ENCODE data around the gene SLC37A1. TPM values are rescaled to one million over a fixed set of nuclear protein-coding genes. Genes with fewer than 3 reads are reported as not detected.

Gene SLC37A1
- total RNA-seq, 2 donors from 2014 or later = 98.5 to 118 TPM

DNA sequence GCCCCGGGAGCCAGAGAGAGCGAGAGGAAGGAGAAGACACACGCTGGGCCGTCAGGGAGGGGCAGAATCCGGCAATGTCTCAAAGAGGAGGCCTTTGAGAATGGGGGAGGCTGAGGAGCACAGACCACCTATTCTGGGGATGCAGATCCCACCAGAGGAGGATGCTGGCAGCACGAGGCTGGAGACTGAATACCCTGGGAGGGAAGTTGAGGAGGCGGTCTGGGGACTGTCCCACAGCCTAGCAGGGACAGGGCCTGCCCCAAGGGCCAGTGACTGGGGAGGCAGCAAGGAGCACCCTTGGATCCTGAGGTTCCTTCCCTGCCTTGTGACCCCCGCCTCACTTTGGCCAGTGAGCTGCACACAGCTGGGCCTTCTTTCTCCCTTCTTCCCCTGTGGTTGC, 49.2 kb downstream of the SLC37A1 start:
- Histone ChIP-seq H3K4me1 (no peaks in the 10 kb centered on the region), H3K9me3 (no peaks in the 10 kb centered on the region), H3K9ac (ENCODE audit: low read depth in 2 of 2, low read length in 2 of 2) (no peak overlapping the region), H3K36me3 (peaks cover 29% of the 10 kb centered on the region), H3K4me3 (no peak overlapping the region), H3K27me3 (no peaks in the 10 kb centered on the region), H3K27ac (no peak overlapping the region)
- TF ChIP-seq, protein P1, sequence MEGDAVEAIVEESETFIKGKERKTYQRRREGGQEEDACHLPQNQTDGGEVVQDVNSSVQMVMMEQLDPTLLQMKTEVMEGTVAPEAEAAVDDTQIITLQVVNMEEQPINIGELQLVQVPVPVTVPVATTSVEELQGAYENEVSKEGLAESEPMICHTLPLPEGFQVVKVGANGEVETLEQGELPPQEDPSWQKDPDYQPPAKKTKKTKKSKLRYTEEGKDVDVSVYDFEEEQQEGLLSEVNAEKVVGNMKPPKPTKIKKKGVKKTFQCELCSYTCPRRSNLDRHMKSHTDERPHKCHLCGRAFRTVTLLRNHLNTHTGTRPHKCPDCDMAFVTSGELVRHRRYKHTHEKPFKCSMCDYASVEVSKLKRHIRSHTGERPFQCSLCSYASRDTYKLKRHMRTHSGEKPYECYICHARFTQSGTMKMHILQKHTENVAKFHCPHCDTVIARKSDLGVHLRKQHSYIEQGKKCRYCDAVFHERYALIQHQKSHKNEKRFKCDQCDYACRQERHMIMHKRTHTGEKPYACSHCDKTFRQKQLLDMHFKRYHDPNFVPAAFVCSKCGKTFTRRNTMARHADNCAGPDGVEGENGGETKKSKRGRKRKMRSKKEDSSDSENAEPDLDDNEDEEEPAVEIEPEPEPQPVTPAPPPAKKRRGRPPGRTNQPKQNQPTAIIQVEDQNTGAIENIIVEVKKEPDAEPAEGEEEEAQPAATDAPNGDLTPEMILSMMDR (IDR thresholded peaks at IDR 0.05) = no peak
- DNase-seq = no peak
- intact Hi-C loops (cut with DNase I) = no loop called here

DNA sequence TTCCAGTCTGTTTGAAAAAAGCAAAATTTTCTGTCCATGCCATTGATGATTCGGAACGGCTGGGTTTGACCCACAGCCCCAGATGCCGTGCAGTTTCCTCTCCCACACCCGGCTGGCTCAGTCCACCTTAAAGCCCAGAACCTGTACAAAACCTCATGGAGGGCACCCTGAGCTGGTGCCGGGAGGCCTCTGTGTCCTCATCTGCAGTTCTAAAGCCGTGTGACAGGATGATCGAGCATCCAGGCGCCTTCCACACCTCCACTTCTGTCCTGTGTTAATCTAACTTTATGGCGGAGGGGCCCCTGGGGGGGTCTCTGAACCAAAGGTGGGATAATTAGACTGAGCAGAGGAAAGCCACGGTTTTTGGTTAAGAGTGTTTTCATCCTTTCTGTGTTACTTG, 49.6 kb downstream of the SLC37A1 start:
- intact Hi-C loops (cut with DNase I) = no loop called here
- no peak overlapping the region for H3K27ac ChIP-seq

DNA sequence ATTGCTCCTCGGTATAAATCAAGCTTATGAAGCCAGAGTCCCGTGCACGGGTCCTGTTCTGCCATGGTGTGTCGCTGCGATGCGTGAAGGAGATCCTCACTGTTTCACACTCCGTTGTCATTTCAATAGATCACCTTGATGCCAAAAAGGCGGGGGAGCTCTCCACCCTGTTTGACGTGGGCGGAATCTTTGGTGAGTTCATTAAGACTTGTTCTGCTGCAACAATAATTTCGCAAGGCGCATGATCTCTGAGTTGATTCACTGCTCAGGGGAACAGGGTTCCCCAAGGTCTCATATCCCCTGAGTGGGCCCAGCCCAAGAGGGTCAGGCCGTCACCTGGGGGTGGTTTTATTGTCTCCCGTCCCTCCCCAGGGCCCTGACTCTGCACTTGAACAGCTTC, 50.0 kb downstream of the SLC37A1 start:
- H3K4me1 ChIP-seq = no peaks in the 10 kb centered on the region
- H3K36me3 ChIP-seq = peaks cover 37% of the 10 kb centered on the region
- DNase-seq = no peak
- intact Hi-C loops (cut with DNase I) = no loop called here
- TF ChIP-seq, protein P1 (IDR thresholded peaks at IDR 0.05) = no peak
- H3K27ac ChIP-seq = no peak overlapping the region
- H3K9ac ChIP-seq (ENCODE audit: low read depth in 2 of 2, low read length in 2 of 2) = no peak overlapping the region
- H3K27me3 ChIP-seq = no peaks in the 10 kb centered on the region
- no peak overlapping the region for H3K4me3 ChIP-seq
- H3K9me3 ChIP-seq = no peaks in the 10 kb centered on the region

More for the DNA sequence above, 49.6 kb downstream of the SLC37A1 start:
- DNase-seq = no peak
- no peaks in the 10 kb centered on the region for H3K4me1 ChIP-seq
- peaks cover 33% of the 10 kb centered on the region for H3K36me3 ChIP-seq
- TF ChIP-seq, protein P1 (IDR thresholded peaks at IDR 0.05) = no peak
- no peak overlapping the region for H3K9ac ChIP-seq (ENCODE audit: low read depth in 2 of 2, low read length in 2 of 2)
- H3K4me3 ChIP-seq = no peak overlapping the region
- no peaks in the 10 kb centered on the region for H3K27me3 ChIP-seq
- H3K9me3 ChIP-seq = no peaks in the 10 kb centered on the region

DNA sequence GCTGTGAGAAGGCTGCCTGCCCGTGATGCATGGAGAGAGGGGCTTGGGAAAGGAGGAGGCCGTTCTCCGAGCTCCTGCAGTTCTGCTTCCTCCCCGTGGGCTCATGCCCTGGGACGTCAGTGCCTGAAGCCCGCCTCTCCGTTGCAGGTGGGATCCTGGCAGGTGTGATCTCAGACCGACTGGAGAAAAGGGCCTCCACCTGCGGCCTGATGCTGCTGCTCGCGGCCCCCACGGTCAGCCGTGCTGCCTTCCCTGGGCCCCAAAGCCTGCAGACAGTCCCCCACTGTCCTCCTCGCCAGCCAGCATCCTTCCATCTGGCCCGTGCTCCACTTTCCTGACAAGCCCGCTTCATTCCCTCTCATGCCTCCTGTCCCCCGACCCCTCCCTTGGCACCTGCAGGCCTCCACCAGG, 50.9 kb downstream of the SLC37A1 start:
- DNase-seq = no peak
- Histone ChIP-seq H3K4me3 (no peak overlapping the region), H3K9me3 (no peaks in the 10 kb centered on the region), H3K27ac (no peak overlapping the region), H3K4me1 (no peaks in the 10 kb centered on the region), H3K36me3 (peaks cover 42% of the 10 kb centered on the region), H3K9ac (ENCODE audit: low read depth in 2 of 2, low read length in 2 of 2) (no peak overlapping the region), H3K27me3 (no peaks in the 10 kb centered on the region)
- TF ChIP-seq, protein P1 (IDR thresholded peaks at IDR 0.05) = no peak
- intact Hi-C loops (cut with DNase I) = no loop called here

DNA sequence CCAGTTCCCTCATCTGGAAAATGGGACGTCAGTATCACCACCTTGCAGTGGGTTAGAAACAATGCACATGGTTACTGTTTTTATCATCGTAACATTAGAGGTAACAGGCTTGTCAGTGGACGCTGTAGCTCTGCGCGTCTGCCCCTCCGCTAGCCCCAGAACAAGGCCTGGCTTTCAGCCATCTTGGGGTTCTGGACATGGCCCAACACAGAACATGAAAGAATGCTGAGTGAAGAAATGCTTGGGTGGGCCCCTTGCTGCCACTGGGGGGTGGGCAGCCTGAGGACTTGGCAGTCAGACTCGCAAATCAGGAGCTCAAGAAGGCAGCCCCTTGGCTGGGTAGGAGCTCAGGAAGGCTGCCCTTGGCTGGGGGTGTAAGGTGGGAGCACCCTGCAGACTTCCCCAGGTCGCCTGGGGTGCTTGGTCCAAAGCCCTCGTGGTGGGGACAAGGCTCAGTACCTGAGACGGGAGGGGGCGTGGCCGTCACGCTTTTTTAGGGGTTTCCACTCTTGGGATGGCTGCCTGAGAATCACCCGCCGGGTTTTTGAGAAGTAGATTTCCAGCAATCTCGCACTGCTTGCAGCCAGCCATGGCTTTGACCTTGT, 51.7 kb downstream of the SLC37A1 start:
- no peak for DNase-seq
- no peaks in the 10 kb centered on the region for H3K9me3 ChIP-seq
- no peak overlapping the region for H3K9ac ChIP-seq (ENCODE audit: low read depth in 2 of 2, low read length in 2 of 2)
- peaks cover 42% of the 10 kb centered on the region for H3K36me3 ChIP-seq
- intact Hi-C loops (cut with DNase I) = no loop called here
- H3K27ac ChIP-seq = no peak overlapping the region
- no peak overlapping the region for H3K4me3 ChIP-seq
- TF ChIP-seq, protein P1 (IDR thresholded peaks at IDR 0.05) = no peak
- H3K27me3 ChIP-seq = no peaks in the 10 kb centered on the region
- no peaks in the 10 kb centered on the region for H3K4me1 ChIP-seq

Data from colonic mucosa (tissue), 4 donors.